NB4 (cell line): ENCODE measurements around the gene SUV39H2.
"Not testable (repeated sequence)": the region's sequence is repeated elsewhere in the genome, so short reads cannot be mapped to it uniquely, and the experiment has no call there.

Experiments
- CTCF ChIP-seq: IDR thresholded peaks from one replicate; pipeline ENCODE4 v1.5.1; 2012; ENCODE audit warnings: low read depth, low read length
- MYC ChIP-seq: IDR thresholded peaks from 2 replicates; pipeline ENCODE4 v1.6.1; 2011; ENCODE audit warnings: low read depth, low read length
- POLR2A ChIP-seq: IDR thresholded peaks from 2 replicates; pipeline ENCODE4 v1.6.1; 2011; ENCODE audit warnings: mild to moderate bottlenecking; ENCODE audit not compliant: insufficient read length; ENCODE audit errors: extremely low read depth

GRCh38 chr10:14864871-14865270 is 13.8 kb upstream of the SUV39H2 start:
- TF ChIP-seq CTCF, POLR2A, MYC: not testable (repeated sequence)
